Activated CD4-positive, alpha-beta T cell treated with anti-CD3 and anti-CD28 coated beads for 36 hours (primary cell): Measurements from ENCODE around the gene ABCC6. TPM values are rescaled to one million over a fixed set of nuclear protein-coding genes. Genes with fewer than 3 reads are reported as not detected.
"Not testable (repeated sequence)": the region's sequence is repeated elsewhere in the genome, so short reads cannot be mapped to it uniquely, and the experiment has no call there.

ENCODE experiments used
- ATAC-seq: fragments of 200-7000 bp; cut with Tn5 transposase; one replicate; pipeline ENCODE4 v1.10.0; 2021; ENCODE audit warnings: mild to moderate bottlenecking, moderate library complexity
- CTCF ChIA-PET: fragments of 350-600 bp; sonication (Branson Sonifier 250); formaldehyde crosslinking; loops from one replicate; lab custom pipeline; 2021; ENCODE audit warnings: antibody characterized with exemption; lab: Charles Lee
- POLR2A ChIA-PET: fragments of 350-600 bp; sonication (Branson Sonifier 250); formaldehyde crosslinking; loops from one replicate; lab custom pipeline; 2021; ENCODE audit warnings: antibody characterized with exemption, inconsistent platforms; lab: Charles Lee
- DNase-seq: peaks from one replicate; pipeline ENCODE4 v3.0.0-alpha.2; 2020
- H3K27ac Mint-ChIP-seq: one replicate; pipeline ENCODE4 v1.8.0; 2021; ENCODE audit warnings: mixed read lengths
- H3K27me3 Mint-ChIP-seq: one replicate; pipeline ENCODE4 v1.8.0; 2021; ENCODE audit warnings: mixed read lengths
- H3K36me3 Mint-ChIP-seq: one replicate; pipeline ENCODE4 v1.8.0; 2021; ENCODE audit warnings: low read depth, mixed read lengths
- H3K4me1 Mint-ChIP-seq: one replicate; pipeline ENCODE4 v1.8.0; 2021; ENCODE audit warnings: mixed read lengths
- H3K4me3 Mint-ChIP-seq: one replicate; pipeline ENCODE4 v1.8.0; 2021; ENCODE audit warnings: mild to moderate bottlenecking, moderate library complexity, mixed read lengths
- H3K9me3 Mint-ChIP-seq: one replicate; pipeline ENCODE4 v1.8.0; 2021; ENCODE audit warnings: low read depth, mixed read lengths
- intact Hi-C, 2 experiments: fragments of 100-400 bp; cut with DNase I in 1 of 2; cut with micrococcal nuclease in 1 of 2; formaldehyde crosslinking; loops; one replicate each; pipeline versions ENCODE4 v1.14.2 to v1.15.1; 2022 to 2024; cut with DNase I, micrococcal nuclease
- total RNA-seq, 2 experiments: library from RNA; stranded (reverse); gene quantifications; one replicate each; pipeline ENCODE4 v1.2.3, GENCODE V29; 2021

ABCC6 gene
- total RNA-seq, 2 experiments from 2014 or later = 0.07 TPM; not detected in 1

- H3K9me3 Mint-ChIP-seq, intact Hi-C loops, H3K4me1 Mint-ChIP-seq, H3K27ac Mint-ChIP-seq, CTCF ChIA-PET, ATAC-seq, DNase-seq, H3K4me3 Mint-ChIP-seq, H3K36me3 Mint-ChIP-seq, H3K27me3 Mint-ChIP-seq: not testable (repeated sequence)
- POLR2A ChIA-PET = interaction anchor here (0.6 to 0.7 kb wide), 2 partner anchors 117 to 446 kb away, joined by 3 read pairs; no protein-coding TSS in a partner anchor
Observed at GRCh38 chr16:16200391-16200790, 22.9 kb downstream of the ABCC6 start.

GRCh38 chr16:16199428-16199827, 23.9 kb downstream of the ABCC6 start:
- CTCF ChIA-PET, H3K9me3 Mint-ChIP-seq: not testable (repeated sequence)
- ATAC-seq = peak; percentile 91

DNA sequence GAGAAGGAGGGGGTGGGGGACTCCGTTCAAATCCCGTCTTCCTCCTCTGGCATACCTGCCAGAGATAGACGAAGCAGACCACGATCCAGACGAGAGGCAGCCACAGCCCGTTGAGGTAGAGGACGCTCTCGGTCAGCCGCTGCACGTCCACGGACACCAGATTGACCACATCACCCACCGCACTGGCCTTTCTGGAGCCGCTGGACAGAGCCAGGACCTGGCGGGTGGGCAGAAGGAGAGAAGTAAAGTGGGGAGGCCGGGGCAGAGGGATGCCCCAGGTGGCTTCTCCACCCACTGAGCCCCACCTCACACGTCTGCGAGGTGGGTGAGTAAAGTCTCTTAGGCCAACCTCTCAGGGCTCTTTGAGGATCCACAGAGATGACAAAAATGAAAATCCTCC, 25.3 kb downstream of the ABCC6 start:
- intact Hi-C loops = no loop called here
- ChIA-PET POLR2A (no interaction called here), CTCF (no interaction called here)
- DNase-seq (no peak), ATAC-seq (no peak)
- Mint-ChIP-seq H3K27ac (no peak overlapping the region), H3K4me3 (no peak overlapping the region), H3K36me3 (no peaks in the 10 kb centered on the region), H3K9me3 (no peaks in the 10 kb centered on the region), H3K4me1 (peaks cover 9% of the 10 kb centered on the region), H3K27me3 (peaks cover 2% of the 10 kb centered on the region)

More at GRCh38 chr16:16199428-16199827, 23.9 kb downstream of the ABCC6 start:
- intact Hi-C loops, H3K4me1 Mint-ChIP-seq, H3K27me3 Mint-ChIP-seq, H3K36me3 Mint-ChIP-seq, H3K4me3 Mint-ChIP-seq, H3K27ac Mint-ChIP-seq: not testable (repeated sequence)
- peak; percentile 40 for DNase-seq
- POLR2A ChIA-PET = interaction anchor here (0.6 kb wide), 1 partner anchor 116 kb away, joined by 3 read pairs; no protein-coding TSS in a partner anchor

DNA sequence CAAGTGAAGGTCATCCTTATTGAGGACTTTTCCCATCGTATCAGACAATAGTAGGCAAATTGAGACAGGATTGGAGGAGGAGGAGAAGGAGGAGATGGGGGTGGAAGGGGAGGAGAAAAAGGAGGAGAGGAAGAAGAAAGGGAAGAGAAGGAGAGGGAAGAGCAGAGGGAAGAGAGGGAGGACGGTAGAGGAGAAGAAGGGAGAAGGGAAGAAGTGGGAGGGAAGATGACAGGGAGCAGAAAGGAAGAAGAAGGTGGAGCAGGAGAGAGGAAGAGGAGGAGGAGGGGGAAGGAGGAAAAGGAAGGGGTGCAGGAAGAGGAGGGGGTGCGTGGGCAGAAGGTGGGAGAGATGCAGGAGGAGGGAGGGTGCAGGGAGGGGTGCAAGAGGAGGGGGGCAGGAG, 26.0 kb downstream of the ABCC6 start:
- intact Hi-C loops = no loop called here
- no peaks in the 10 kb centered on the region for H3K9me3 Mint-ChIP-seq
- H3K36me3 Mint-ChIP-seq = no peaks in the 10 kb centered on the region
- POLR2A ChIA-PET = no interaction called here
- CTCF ChIA-PET = no interaction called here
- DNase-seq (no peak), ATAC-seq (no peak)
- peaks cover 3% of the 10 kb centered on the region for H3K27me3 Mint-ChIP-seq
- H3K4me1 Mint-ChIP-seq = peaks cover 9% of the 10 kb centered on the region
- no peak overlapping the region for H3K27ac Mint-ChIP-seq
- H3K4me3 Mint-ChIP-seq = no peak overlapping the region

GRCh38 chr16:16196099-16196498, 27.2 kb downstream of the ABCC6 start:
- Mint-ChIP-seq H3K36me3 (no peaks in the 10 kb centered on the region), H3K4me1 (peaks cover 9% of the 10 kb centered on the region), H3K4me3 (no peak overlapping the region), H3K27me3 (peaks cover 3% of the 10 kb centered on the region), H3K9me3 (no peaks in the 10 kb centered on the region), H3K27ac (no peak overlapping the region)
- ChIA-PET POLR2A (no interaction called here), CTCF (no interaction called here)
- intact Hi-C loops = no loop called here
- DNase-seq (no peak), ATAC-seq (no peak)

- ChIA-PET CTCF (interaction anchor here (0.7 kb wide), 1 partner anchor 13 kb away, joined by 3 read pairs; no protein-coding TSS in a partner anchor), POLR2A (no interaction called here)
- H3K27me3 Mint-ChIP-seq = peaks cover 3% of the 10 kb centered on the region
- no peak overlapping the region for H3K27ac Mint-ChIP-seq
- ATAC-seq (no peak), DNase-seq (no peak)
- no peaks in the 10 kb centered on the region for H3K4me1 Mint-ChIP-seq
- intact Hi-C loops = no loop called here
- H3K4me3 Mint-ChIP-seq = no peak overlapping the region
- no peaks in the 10 kb centered on the region for H3K9me3 Mint-ChIP-seq
- H3K36me3 Mint-ChIP-seq = no peaks in the 10 kb centered on the region
Observed at GRCh38 chr16:16191493-16192167, 31.7 kb downstream of the ABCC6 start.

- CTCF ChIA-PET = interaction anchor here (1.1 kb wide), 1 partner anchor 16 kb away, joined by 3 read pairs; no protein-coding TSS in a partner anchor
- POLR2A ChIA-PET, DNase-seq, H3K4me1 Mint-ChIP-seq, intact Hi-C loops, H3K9me3 Mint-ChIP-seq, H3K36me3 Mint-ChIP-seq, H3K4me3 Mint-ChIP-seq, ATAC-seq, H3K27ac Mint-ChIP-seq, H3K27me3 Mint-ChIP-seq: not testable (repeated sequence)
Observed at GRCh38 chr16:16190966-16191365, 32.3 kb downstream of the ABCC6 start.

- DNase-seq = no peak
- H3K4me3 Mint-ChIP-seq = no peak overlapping the region
- H3K4me1 Mint-ChIP-seq = no peaks in the 10 kb centered on the region
- H3K9me3 Mint-ChIP-seq = no peaks in the 10 kb centered on the region
- CTCF ChIA-PET = interaction anchor here (1.1 kb wide), 1 partner anchor 16 kb away, joined by 3 read pairs; no protein-coding TSS in a partner anchor
- POLR2A ChIA-PET = no interaction called here
- intact Hi-C loops = no loop called here
- H3K36me3 Mint-ChIP-seq = no peaks in the 10 kb centered on the region
- peaks cover 2% of the 10 kb centered on the region for H3K27me3 Mint-ChIP-seq
- no peak overlapping the region for H3K27ac Mint-ChIP-seq
- no peak for ATAC-seq
Observed at GRCh38 chr16:16190546-16190945, 32.7 kb downstream of the ABCC6 start.

DNA sequence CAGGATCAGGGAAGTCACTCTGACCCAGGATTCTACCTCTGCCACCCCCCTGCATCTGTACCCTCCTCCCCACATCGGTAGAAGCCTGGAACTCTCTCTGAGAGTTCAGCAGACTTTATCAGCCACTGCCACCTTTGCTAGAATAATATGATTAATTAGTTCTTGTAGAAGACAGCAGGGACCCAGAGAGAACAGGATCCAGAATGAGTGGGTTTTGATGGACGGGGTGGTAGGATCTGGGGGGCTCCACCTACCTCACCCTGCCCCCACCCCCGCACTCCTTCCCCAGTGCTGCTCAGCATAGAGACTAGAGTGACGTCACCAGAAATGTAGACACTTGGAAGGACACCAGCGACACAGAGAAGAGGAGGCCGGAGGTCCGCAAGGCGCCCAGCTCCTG, 33.5 kb downstream of the ABCC6 start:
- CTCF ChIA-PET = interaction anchor here (0.7 to 1.1 kb wide), 2 partner anchors 15 to 301 kb away, joined by 3 read pairs; partner anchors contain the start of gene CEP20
- POLR2A ChIA-PET = no interaction called here

GRCh38 chr16:16188827-16189226, 34.5 kb downstream of the ABCC6 start:
- Mint-ChIP-seq H3K4me1 (no peaks in the 10 kb centered on the region), H3K4me3 (no peak overlapping the region), H3K27ac (no peak overlapping the region), H3K9me3 (no peaks in the 10 kb centered on the region), H3K36me3 (no peaks in the 10 kb centered on the region), H3K27me3 (peaks cover 2% of the 10 kb centered on the region)
- intact Hi-C loops = no loop called here
- no peak for DNase-seq
- CTCF ChIA-PET = interaction anchor here (1.0 kb wide), 1 partner anchor 9 kb away, joined by 3 read pairs; no protein-coding TSS in a partner anchor
- ATAC-seq = no peak
- POLR2A ChIA-PET = no interaction called here

More for the DNA sequence above, 33.5 kb downstream of the ABCC6 start:
- Mint-ChIP-seq H3K4me1 (no peaks in the 10 kb centered on the region), H3K27me3 (peaks cover 2% of the 10 kb centered on the region), H3K27ac (no peak overlapping the region), H3K9me3 (no peaks in the 10 kb centered on the region), H3K4me3 (no peak overlapping the region), H3K36me3 (no peaks in the 10 kb centered on the region)
- ATAC-seq = no peak
- intact Hi-C loops = no loop called here
- DNase-seq = no peak

DNA sequence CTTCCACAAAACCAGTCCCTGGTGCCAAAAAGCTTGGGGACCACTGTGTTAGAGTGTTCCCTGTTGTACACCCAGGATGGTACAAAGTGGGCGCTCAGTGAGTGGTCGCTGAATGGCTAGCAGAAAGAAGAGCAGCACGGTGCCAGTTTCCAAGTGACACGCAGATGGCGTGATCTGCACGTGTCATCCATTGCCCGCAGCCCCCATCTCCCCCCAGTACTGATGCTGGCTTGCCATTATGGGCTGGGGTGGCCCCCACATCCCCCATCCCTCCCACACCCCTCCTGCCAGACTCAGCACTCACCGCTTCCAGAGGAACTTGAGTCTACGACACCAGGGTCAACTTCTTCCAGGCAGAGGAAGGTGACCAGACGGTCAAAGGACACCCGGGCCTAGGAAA, 36.5 kb downstream of the ABCC6 start:
- intact Hi-C loops = no loop called here

DNA sequence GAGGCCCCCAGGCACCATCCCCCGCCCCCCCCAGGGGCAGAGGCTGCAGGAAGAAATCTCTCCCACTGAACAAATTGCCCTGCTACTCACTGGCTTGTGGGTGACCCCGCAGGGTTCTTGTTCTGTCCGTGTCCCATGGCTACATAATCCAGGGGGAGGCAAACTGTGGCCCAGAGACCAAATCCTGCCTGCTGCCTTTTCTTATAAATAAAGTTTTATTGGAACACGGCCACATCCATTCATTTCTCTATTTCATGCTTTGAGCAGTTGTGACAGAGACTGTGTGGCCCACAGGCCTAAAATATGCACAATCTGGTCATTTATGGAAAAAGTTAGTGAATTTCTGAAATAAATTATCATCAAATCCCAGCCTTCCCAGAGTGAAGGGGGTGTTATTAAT, 38.2 kb downstream of the ABCC6 start:
- ChIA-PET POLR2A (no interaction called here), CTCF (interaction anchor here (0.6 to 1.5 kb wide), 2 partner anchors 14 to 1474 kb away, joined by 3 to 4 read pairs; no protein-coding TSS in a partner anchor)
- Mint-ChIP-seq H3K4me1 (no peaks in the 10 kb centered on the region), H3K27ac (no peak overlapping the region), H3K9me3 (no peaks in the 10 kb centered on the region), H3K36me3 (no peaks in the 10 kb centered on the region), H3K27me3 (no peaks in the 10 kb centered on the region), H3K4me3 (no peak overlapping the region)
- ATAC-seq (no peak), DNase-seq (no peak)
- intact Hi-C loops = no loop called here

More for the DNA sequence above, 36.5 kb downstream of the ABCC6 start:
- ChIA-PET POLR2A (no interaction called here), CTCF (interaction anchor here (0.9 to 1.4 kb wide), 3 partner anchors 20 to 403 kb away, joined by 3 to 4 read pairs (median 3); no protein-coding TSS in a partner anchor)
- Mint-ChIP-seq H3K27me3 (no peaks in the 10 kb centered on the region), H3K36me3 (no peaks in the 10 kb centered on the region), H3K9me3 (no peaks in the 10 kb centered on the region), H3K27ac (no peak overlapping the region), H3K4me3 (no peak overlapping the region), H3K4me1 (no peaks in the 10 kb centered on the region)
- ATAC-seq (no peak), DNase-seq (no peak)
